Mesothelial cell of epicardium (in vitro differentiated cells): ENCODE data around the gene C5orf46. TPM values are rescaled to one million over a fixed set of nuclear protein-coding genes. Genes with fewer than 3 reads are reported as not detected.
A peak's percentile ranks its signal among the peaks of the same experiment; 100 is the strongest.

Experiments
- DNase-seq, 2 experiments: peaks; one replicate each; pipeline ENCODE4 v3.0.0; 2021; ENCODE audit warnings: low spot score in 2 of 2; ENCODE audit not compliant: unreplicated experiment in 2 of 2
- H3K27ac Mint-ChIP-seq: 2 replicates; pipeline ENCODE4 v1.8.0; 2021; ENCODE audit warnings: mixed read lengths
- H3K27me3 Mint-ChIP-seq: 2 replicates; pipeline ENCODE4 v1.8.0; 2021; ENCODE audit warnings: low read depth, mixed read lengths
- H3K36me3 Mint-ChIP-seq: 2 replicates; pipeline ENCODE4 v1.8.0; 2021; ENCODE audit warnings: mixed read lengths
- H3K4me1 Mint-ChIP-seq: 2 replicates; pipeline ENCODE4 v1.8.0; 2021; ENCODE audit warnings: mixed read lengths
- H3K4me3 Mint-ChIP-seq: 2 replicates; pipeline ENCODE4 v1.8.0; 2021; ENCODE audit warnings: mild to moderate bottlenecking, moderate library complexity, mixed read lengths
- H3K9me3 Mint-ChIP-seq: 2 replicates; pipeline ENCODE4 v1.8.0; 2021; ENCODE audit warnings: mixed read lengths
- total RNA-seq: library from RNA; stranded (reverse); gene quantifications from 3 replicates; pipeline ENCODE4 v1.2.1, GENCODE V29; 2021
- TF ChIP-seq, protein P1 (sequence below): fragments of 200-600 bp; sonication (generic); IDR thresholded peaks from one replicate; pipeline ENCODE4 v1.5.0; 2021; ENCODE audit warnings: antibody characterized with exemption; ENCODE audit not compliant: unreplicated experiment

Gene C5orf46
- total RNA-seq, 1 donor from 2014 or later, result 0.42 TPM

DNA sequence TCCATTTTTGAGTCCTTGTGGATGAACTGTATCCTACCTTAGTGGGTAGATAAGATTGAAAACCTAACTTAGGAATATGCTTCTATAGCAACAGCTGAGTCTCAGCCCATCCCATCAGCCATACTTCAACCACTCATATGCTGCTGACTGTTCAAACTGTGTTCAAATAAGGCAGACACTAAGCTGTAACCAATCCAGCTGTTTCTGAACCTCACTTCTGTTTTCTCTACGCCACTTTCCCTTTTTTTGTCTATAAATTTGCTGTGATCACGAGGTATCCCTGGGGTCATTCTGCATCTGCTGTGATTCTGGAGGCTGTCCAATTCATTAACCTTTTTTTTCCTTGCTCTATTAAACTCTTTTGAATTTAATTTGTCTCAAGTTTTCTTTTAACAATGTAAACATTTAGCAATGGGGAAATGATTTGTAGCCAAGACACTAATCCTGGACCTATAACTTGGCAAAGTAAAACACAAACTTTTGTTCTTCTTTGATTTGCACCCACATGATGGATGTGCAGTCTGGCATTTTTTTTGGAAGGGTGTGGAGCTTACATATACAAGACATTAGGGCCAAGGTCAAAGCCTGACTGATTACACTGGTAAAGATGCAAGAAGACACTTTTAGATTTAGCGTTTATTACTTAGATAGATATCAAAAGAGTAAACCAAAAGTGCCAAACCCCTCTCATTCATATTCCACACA, 42.7 kb downstream of the C5orf46 start:
- Mint-ChIP-seq H3K4me1 (peaks cover 18% of the 10 kb centered on the region), H3K27ac (peak overlapping the region; percentile 55), H3K9me3 (no peaks in the 10 kb centered on the region), H3K36me3 (no peaks in the 10 kb centered on the region), H3K27me3 (peaks cover 30% of the 10 kb centered on the region), H3K4me3 (no peak overlapping the region)
- TF ChIP-seq, protein P1, sequence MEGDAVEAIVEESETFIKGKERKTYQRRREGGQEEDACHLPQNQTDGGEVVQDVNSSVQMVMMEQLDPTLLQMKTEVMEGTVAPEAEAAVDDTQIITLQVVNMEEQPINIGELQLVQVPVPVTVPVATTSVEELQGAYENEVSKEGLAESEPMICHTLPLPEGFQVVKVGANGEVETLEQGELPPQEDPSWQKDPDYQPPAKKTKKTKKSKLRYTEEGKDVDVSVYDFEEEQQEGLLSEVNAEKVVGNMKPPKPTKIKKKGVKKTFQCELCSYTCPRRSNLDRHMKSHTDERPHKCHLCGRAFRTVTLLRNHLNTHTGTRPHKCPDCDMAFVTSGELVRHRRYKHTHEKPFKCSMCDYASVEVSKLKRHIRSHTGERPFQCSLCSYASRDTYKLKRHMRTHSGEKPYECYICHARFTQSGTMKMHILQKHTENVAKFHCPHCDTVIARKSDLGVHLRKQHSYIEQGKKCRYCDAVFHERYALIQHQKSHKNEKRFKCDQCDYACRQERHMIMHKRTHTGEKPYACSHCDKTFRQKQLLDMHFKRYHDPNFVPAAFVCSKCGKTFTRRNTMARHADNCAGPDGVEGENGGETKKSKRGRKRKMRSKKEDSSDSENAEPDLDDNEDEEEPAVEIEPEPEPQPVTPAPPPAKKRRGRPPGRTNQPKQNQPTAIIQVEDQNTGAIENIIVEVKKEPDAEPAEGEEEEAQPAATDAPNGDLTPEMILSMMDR, result no peak
- no peak for DNase-seq

DNA sequence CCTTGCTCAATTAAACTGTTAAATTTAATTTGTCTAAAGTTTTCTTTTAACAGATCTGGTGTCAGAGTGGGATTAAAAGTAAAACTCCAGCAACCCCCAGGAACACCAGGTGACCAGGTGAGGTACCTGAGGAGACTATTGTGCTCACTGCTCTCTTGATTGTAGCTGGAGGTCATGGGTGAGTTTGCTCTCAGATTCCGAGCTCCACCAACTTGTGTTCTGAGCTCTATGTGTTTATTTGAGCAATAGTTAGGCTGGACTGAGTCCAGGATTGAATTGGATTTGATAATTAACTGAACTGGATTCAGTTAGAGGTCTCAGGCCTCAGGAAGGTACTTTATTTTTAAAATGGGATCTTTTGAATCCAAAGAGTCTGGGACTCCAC, 45.7 kb downstream of the C5orf46 start:
- Mint-ChIP-seq H3K4me1 (peaks cover 26% of the 10 kb centered on the region), H3K36me3 (no peaks in the 10 kb centered on the region), H3K27me3 (peaks cover 10% of the 10 kb centered on the region), H3K27ac (no peak overlapping the region), H3K9me3 (no peaks in the 10 kb centered on the region), H3K4me3 (no peak overlapping the region)
- TF ChIP-seq, protein P1, result no peak
- no peak for DNase-seq

DNA sequence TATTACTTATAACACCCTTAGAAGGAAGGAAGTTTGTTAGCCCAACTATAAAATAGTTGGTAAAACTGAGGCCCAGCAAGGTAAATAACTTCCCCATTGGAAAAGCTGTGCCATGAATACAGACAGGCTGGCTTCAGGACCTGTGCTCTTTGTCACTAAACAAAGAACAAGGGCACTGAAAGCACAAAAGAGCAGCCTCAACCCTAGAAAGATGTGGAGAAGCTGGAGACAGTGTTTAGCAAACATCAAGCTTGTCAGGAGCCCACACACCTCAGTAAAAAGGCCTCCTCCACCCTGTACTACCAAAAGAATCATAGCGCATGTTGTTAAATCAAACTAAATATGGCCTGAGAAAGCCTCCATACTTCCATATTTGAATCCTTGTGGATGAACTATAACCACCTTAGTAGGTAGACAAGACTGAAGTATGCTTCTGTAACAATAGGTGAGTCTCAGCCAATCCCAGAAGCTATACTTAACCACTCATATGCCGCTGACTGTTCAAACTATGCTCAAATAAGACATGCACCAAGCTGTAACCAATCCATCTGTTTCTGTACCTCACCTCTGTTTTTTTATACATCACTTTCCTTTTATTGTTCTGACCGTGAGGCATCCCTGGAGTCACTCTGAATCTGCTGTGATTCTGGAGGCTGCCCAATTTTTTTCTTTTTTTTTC, 46.2 kb downstream of the C5orf46 start:
- Mint-ChIP-seq H3K4me1 (peaks cover 26% of the 10 kb centered on the region), H3K27me3 (peaks cover 13% of the 10 kb centered on the region), H3K36me3 (no peaks in the 10 kb centered on the region), H3K9me3 (no peaks in the 10 kb centered on the region), H3K27ac (no peak overlapping the region), H3K4me3 (no peak overlapping the region)
- no peak for DNase-seq
- TF ChIP-seq, protein P1, result no peak

DNA sequence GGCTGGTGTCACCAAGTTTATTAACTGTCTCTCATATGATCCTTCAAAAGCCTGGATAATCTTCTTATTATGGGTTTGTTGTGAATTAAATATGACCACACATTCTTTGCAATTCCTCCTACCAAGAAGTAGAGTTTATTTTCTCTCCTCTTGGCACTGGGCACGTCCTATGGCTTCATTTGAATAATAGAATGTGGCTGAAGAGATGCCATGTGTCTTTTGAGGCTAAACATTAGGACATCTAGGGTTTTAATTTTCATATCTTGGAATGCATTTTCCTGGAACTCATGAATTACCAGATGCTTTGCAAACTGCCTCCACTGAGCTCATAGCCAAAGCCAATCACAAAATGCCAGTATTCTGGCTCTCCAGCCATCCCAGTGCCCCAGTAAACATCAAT, 47.8 kb downstream of the C5orf46 start:
- peaks cover 16% of the 10 kb centered on the region for H3K27me3 Mint-ChIP-seq
- H3K4me1 Mint-ChIP-seq, result peaks cover 20% of the 10 kb centered on the region
- no peaks in the 10 kb centered on the region for H3K9me3 Mint-ChIP-seq
- no peak overlapping the region for H3K4me3 Mint-ChIP-seq
- TF ChIP-seq, protein P1, result no peak
- H3K27ac Mint-ChIP-seq, result no peak overlapping the region
- no peaks in the 10 kb centered on the region for H3K36me3 Mint-ChIP-seq
- DNase-seq, result no peak

DNA sequence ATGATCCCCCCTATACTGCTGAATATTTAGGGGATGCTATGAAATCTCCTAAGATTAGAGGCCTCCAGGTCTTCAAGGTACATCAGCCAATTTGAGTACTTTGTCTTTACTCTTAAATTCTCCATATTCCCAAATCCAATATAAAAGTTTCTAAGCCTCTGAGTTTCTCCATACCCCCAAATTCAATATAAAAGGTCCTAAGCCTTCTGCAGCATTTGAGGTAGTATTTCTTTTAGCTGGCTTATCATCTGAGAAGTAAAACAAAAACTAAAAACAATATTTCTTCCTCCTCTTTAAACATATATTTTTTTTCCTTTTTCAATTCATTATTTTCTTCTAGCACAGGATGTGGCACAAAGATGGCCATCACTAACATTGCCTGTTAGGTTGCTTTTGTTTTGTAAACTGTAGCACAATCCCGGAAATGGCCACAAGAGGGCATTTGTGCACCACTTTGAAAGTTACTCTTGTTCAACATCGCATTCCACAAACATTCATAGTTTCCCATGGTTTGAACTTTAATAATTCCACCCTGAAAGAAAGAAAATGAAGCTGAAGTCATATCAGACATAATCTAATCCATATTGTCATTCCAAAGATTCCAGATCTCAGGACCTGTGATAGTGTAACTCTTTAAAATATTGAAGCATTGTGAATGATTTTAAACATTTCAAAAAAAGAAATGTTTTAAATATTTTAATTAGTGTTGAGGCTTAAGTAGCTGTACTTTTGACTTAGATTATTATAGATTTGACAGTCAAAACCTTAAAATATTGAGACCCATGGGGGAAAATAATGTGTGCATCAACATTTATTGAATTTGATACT, 48.8 kb downstream of the C5orf46 start:
- H3K9me3 Mint-ChIP-seq, result no peaks in the 10 kb centered on the region
- no peak overlapping the region for H3K4me3 Mint-ChIP-seq
- H3K27me3 Mint-ChIP-seq, result peaks cover 22% of the 10 kb centered on the region
- H3K4me1 Mint-ChIP-seq, result peaks cover 15% of the 10 kb centered on the region
- no peak overlapping the region for H3K27ac Mint-ChIP-seq
- peak in 1 of 2 experiments; percentile 68 for DNase-seq
- no peaks in the 10 kb centered on the region for H3K36me3 Mint-ChIP-seq
- TF ChIP-seq, protein P1, result peak; percentile 89
